ENCODE data around the gene SRMS. TPM values are rescaled to one million over a fixed set of nuclear protein-coding genes. Genes with fewer than 3 reads are reported as not detected.

Gene SRMS
- total RNA-seq, 4 donors from 2014 or later = not detected

DNA sequence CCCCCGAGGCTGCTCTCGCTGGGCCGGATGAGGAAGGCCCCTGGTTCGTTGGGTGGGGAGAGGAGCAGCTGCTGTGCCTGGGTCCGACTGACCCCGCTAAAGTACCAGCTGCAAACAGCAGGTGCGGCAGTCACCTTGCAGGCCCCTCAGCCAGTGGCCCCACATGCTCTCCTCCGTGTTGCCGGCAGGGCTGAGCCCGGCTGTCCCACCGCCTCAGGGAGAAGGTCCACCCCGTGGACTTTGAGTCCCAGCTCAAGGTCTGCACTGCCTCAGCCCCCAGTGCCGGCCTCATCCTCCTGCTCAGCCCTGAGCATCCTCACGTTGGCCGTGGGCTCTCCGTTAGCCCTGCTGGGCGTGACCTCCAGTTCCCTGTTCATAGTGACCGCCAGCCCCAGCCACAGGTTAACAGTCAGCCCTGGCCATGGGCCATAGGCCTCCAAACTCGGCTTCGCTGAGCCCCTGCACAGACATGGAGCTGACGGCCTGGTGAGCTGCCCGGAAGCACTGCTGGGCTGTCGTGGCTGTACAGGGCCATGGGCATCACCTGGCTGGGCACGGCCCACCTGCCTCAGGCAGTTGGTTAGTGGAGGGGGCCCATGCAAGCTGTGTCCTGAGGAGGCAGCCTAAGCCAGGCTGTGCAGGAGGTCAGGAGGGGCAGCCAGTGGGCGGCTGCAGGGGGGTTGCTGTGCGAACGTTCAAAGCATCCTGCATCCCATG is 3.1 kb downstream of the SRMS start:
- Histone ChIP-seq H3K27ac (no peak overlapping the region), H3K27me3 (no peaks in the 10 kb centered on the region), H3K36me3 (no peaks in the 10 kb centered on the region), H3K4me3 (replicated peaks in 1 of 3) (no peak overlapping the region), H3K9me3 (no peaks in the 10 kb centered on the region), H3K4me1 (no peaks in the 10 kb centered on the region)
- TF ChIP-seq CTCF (IDR thresholded peaks at IDR 0.05) (no peak), POLR2A (IDR thresholded peaks at IDR 0.05) (no peak)
- intact Hi-C loops (cut with DNase I) = no loop called here
- DNase-seq = no peak
- 75 to 84% methylated on average over 4 to 21 of the region's 27 CpGs for WGBS, 2 donors

DNA sequence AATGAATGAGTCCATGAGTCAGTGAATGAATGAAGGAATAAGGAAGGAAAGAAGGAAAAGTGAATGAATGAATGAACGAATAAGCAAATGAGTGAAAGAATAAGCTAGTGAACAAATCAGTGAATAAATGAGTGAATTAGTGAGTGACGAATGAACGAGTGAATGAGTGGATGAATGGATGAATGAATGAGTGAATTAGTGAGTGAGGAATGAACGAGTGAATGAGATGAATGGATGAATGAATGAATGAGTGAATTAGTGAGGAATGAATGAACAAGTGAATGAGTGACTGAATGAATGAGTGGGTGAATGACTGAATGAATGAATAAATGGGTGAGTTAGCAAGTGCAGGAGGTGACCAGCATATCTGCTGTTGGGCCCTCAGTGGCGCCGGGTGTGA is 3.8 kb downstream of the SRMS start:
- Histone ChIP-seq H3K27me3 (no peaks in the 10 kb centered on the region), H3K4me1 (peaks cover 3 to 5% of the 10 kb centered on the region in 2 donors), H3K36me3 (no peaks in the 10 kb centered on the region), H3K9me3 (no peaks in the 10 kb centered on the region), H3K4me3 (replicated peaks in 1 of 3) (no peak overlapping the region), H3K27ac (no peak overlapping the region)
- intact Hi-C loops (cut with DNase I) = no loop called here
- 88 to 89% methylated on average over 6 of the region's 6 CpGs for WGBS, 2 donors
- TF ChIP-seq POLR2A (IDR thresholded peaks at IDR 0.05) (no peak), CTCF (IDR thresholded peaks at IDR 0.05) (no peak)
- DNase-seq = no peak

DNA sequence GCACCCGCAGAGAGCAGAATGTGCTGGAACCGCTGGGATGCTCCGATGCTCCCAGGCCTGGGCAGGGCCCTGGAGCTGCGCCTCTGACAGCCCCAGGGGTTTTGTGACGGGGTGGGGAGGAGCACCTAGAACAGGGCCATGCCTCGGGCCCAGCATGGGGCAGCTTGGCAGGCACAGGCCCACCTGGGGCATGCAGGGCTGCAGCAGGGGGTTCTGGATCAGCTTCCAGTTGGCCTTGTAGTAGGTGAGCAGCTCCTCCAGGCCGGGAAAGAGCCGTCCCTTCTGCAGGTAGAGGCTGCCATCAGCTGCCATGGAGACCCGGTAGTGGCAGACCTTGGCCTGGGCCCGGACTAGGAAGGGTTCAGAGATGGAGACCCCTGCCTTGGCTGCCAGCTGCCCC is 4.4 kb downstream of the SRMS start:
- TF ChIP-seq CTCF (IDR thresholded peaks at IDR 0.05) = no peak
- TF ChIP-seq POLR2A (IDR thresholded peaks at IDR 0.05) = no peak
- H3K36me3 ChIP-seq = no peaks in the 10 kb centered on the region
- H3K4me1 ChIP-seq = peaks cover 9 to 11% of the 10 kb centered on the region in 2 donors
- DNase-seq = no peak
- 85 to 96% methylated on average over 6 to 7 of the region's 10 CpGs for WGBS, 2 donors
- no peak overlapping the region for H3K27ac ChIP-seq
- intact Hi-C loops (cut with DNase I) = no loop called here
- no peaks in the 10 kb centered on the region for H3K27me3 ChIP-seq
- no peaks in the 10 kb centered on the region for H3K9me3 ChIP-seq
- no peak overlapping the region for H3K4me3 ChIP-seq (replicated peaks in 1 of 3)

DNA sequence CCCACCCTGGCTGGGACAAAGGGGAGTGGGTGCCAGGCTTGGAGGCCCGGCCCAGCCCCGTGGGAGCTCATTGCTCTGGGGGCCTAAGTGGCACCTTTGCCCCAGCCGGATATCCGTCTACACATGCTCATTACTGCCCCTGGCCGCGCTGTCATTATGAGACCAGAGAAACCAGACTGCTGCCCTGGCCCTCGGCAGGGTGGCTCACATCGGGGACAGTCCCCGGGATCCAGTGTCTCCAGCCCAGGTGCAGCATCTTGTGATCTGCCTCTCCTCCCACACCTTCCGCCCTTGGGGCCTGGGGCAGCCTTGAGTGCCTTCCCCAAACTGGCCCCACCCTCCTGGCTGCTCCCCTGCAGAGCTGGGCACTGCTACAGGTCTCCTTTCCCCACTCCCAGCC is 4.9 kb downstream of the SRMS start:
- WGBS, 2 donors = 93% methylated on average over 7 of the region's 10 CpGs; no CpG with 5 or more reads in 1 of the 2 donors
- Histone ChIP-seq H3K9me3 (no peaks in the 10 kb centered on the region), H3K4me1 (peaks cover 11 to 15% of the 10 kb centered on the region in 2 donors), H3K27me3 (no peaks in the 10 kb centered on the region), H3K27ac (no peak overlapping the region), H3K36me3 (no peaks in the 10 kb centered on the region), H3K4me3 (replicated peaks in 1 of 3) (no peak overlapping the region)
- TF ChIP-seq CTCF (IDR thresholded peaks at IDR 0.05) = no peak
- TF ChIP-seq POLR2A (IDR thresholded peaks at IDR 0.05) = no peak
- intact Hi-C loops (cut with DNase I) = no loop called here
- DNase-seq = no peak

DNA sequence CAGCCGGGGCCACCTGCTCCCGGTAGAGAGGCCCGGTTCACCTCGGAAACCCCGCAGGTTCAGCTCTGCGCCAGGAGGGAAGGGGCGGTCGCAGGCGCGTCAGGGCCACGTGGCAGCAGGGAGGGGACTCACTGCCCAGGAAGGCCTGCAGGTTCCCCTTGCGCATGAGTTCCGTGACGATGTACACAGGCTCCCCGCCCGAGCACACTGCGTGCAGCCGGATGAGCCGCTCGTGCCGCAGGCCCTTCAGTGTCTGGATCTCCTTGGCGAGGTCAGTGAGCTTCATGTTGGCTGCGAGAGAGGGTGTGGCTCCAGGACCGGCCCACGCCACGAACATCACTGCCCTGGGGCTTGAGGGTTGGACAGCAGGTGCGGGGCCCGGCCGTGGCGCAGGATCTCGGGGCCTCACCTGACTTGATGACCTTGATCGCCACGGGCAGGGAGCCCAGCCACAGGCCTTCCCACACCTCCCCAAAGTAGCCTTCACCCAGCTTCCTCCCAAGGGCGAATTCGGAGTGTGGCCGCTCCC is 5.5 kb downstream of the SRMS start:
- intact Hi-C loops (cut with DNase I) = no loop called here
- 85 to 93% methylated on average over 22 to 31 of the region's 36 CpGs for WGBS, 2 donors
- Histone ChIP-seq H3K9me3 (no peaks in the 10 kb centered on the region), H3K4me3 (replicated peaks in 1 of 3) (no peak overlapping the region), H3K4me1 (peaks cover 11 to 21% of the 10 kb centered on the region in 2 donors), H3K36me3 (no peaks in the 10 kb centered on the region), H3K27me3 (no peaks in the 10 kb centered on the region), H3K27ac (no peak overlapping the region)
- DNase-seq = no peak
- TF ChIP-seq POLR2A (IDR thresholded peaks at IDR 0.05) = no peak
- TF ChIP-seq CTCF (IDR thresholded peaks at IDR 0.05) = no peak

Measured in thyroid gland (tissue), 4 donors.